Measurements from ENCODE around the gene DLG5.

GRCh38 chr10:77842652-77843212 lies 83.8 kb downstream of the DLG5 start:
- TF ChIP-seq, protein P1, sequence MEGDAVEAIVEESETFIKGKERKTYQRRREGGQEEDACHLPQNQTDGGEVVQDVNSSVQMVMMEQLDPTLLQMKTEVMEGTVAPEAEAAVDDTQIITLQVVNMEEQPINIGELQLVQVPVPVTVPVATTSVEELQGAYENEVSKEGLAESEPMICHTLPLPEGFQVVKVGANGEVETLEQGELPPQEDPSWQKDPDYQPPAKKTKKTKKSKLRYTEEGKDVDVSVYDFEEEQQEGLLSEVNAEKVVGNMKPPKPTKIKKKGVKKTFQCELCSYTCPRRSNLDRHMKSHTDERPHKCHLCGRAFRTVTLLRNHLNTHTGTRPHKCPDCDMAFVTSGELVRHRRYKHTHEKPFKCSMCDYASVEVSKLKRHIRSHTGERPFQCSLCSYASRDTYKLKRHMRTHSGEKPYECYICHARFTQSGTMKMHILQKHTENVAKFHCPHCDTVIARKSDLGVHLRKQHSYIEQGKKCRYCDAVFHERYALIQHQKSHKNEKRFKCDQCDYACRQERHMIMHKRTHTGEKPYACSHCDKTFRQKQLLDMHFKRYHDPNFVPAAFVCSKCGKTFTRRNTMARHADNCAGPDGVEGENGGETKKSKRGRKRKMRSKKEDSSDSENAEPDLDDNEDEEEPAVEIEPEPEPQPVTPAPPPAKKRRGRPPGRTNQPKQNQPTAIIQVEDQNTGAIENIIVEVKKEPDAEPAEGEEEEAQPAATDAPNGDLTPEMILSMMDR (tag by site-specific recombination; IDR thresholded peaks at IDR 0.05) = no peak
- TF ChIP-seq FEZF1 (tag by site-specific recombination; IDR thresholded peaks at IDR 0.05) (no peak), ZNF433 (tag by site-specific recombination; IDR thresholded peaks at IDR 0.05; ENCODE audit: low read depth) (no peak), HIC1 (tag by site-specific recombination; IDR thresholded peaks at IDR 0.05) (no peak), ZNF2 (tag by site-specific recombination; IDR thresholded peaks at IDR 0.05) (no peak), ZNF248 (tag by site-specific recombination; IDR thresholded peaks at IDR 0.05) (no peak), ZSCAN18 (tag by site-specific recombination; IDR thresholded peaks at IDR 0.05) (no peak)
- TF ChIP-seq, protein P2, sequence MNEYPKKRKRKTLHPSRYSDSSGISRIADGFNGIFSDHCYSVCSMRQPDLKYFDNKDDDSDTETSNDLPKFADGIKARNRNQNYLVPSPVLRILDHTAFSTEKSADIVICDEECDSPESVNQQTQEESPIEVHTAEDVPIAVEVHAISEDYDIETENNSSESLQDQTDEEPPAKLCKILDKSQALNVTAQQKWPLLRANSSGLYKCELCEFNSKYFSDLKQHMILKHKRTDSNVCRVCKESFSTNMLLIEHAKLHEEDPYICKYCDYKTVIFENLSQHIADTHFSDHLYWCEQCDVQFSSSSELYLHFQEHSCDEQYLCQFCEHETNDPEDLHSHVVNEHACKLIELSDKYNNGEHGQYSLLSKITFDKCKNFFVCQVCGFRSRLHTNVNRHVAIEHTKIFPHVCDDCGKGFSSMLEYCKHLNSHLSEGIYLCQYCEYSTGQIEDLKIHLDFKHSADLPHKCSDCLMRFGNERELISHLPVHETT (tag by site-specific recombination; IDR thresholded peaks at IDR 0.05) = no peak
- TF ChIP-seq, protein P3, sequence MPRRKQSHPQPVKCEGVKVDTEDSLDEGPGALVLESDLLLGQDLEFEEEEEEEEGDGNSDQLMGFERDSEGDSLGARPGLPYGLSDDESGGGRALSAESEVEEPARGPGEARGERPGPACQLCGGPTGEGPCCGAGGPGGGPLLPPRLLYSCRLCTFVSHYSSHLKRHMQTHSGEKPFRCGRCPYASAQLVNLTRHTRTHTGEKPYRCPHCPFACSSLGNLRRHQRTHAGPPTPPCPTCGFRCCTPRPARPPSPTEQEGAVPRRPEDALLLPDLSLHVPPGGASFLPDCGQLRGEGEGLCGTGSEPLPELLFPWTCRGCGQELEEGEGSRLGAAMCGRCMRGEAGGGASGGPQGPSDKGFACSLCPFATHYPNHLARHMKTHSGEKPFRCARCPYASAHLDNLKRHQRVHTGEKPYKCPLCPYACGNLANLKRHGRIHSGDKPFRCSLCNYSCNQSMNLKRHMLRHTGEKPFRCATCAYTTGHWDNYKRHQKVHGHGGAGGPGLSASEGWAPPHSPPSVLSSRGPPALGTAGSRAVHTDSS (tag by site-specific recombination; IDR thresholded peaks at IDR 0.05) = no peak

All from HEK293 (cell line).